Measurements from ENCODE around the gene MPPED1. TPM values are rescaled to one million over a fixed set of nuclear protein-coding genes. Genes with fewer than 3 reads are reported as not detected.

MPPED1 gene
- polyA plus RNA-seq (ENCODE audit: insufficient read length): 0.35 TPM

GRCh38 chr22:43411869-43412807 lies at the start of gene MPPED1:
MPPED1 (plus strand) TSS chr22:43412014; CDS start chr22:43424986, 12,972 bp downstream.
- DNase-seq (ENCODE audit: low read depth): no peak

GRCh38 chr22:43363315-43364168 lies 48.3 kb upstream of the MPPED1 start:
- DNase-seq (ENCODE audit: low read depth): no peak

- DNase-seq (ENCODE audit: low read depth): no peak
Measured at GRCh38 chr22:43364169-43364435, 47.7 kb upstream of the MPPED1 start.

GRCh38 chr22:43365715-43366440 lies 45.9 kb upstream of the MPPED1 start:
- no peak for DNase-seq (ENCODE audit: low read depth)

GRCh38 chr22:43370036-43370435 lies 41.8 kb upstream of the MPPED1 start:
- no peak for DNase-seq (ENCODE audit: low read depth)

GRCh38 chr22:43375951-43376455 lies 35.8 kb upstream of the MPPED1 start:
- DNase-seq (ENCODE audit: low read depth): no peak

- no peak for DNase-seq (ENCODE audit: low read depth)
Measured at GRCh38 chr22:43376765-43377547, 34.9 kb upstream of the MPPED1 start.

- DNase-seq (ENCODE audit: low read depth): no peak
Measured at GRCh38 chr22:43377548-43377895, 34.3 kb upstream of the MPPED1 start.

GRCh38 chr22:43377896-43378704 lies 33.7 kb upstream of the MPPED1 start:
- DNase-seq (ENCODE audit: low read depth): no peak

- DNase-seq (ENCODE audit: low read depth): no peak
Measured at GRCh38 chr22:43381693-43382092, 30.1 kb upstream of the MPPED1 start.

GRCh38 chr22:43384863-43385262 lies 27.0 kb upstream of the MPPED1 start:
- DNase-seq (ENCODE audit: low read depth): no peak

- peak; percentile 46 for DNase-seq (ENCODE audit: low read depth)
Measured at GRCh38 chr22:43385770-43386641, 25.8 kb upstream of the MPPED1 start.

GRCh38 chr22:43387815-43388214 lies 24.0 kb upstream of the MPPED1 start:
- DNase-seq (ENCODE audit: low read depth): no peak

- no peak for DNase-seq (ENCODE audit: low read depth)
Measured at GRCh38 chr22:43388420-43388851, 23.4 kb upstream of the MPPED1 start.

GRCh38 chr22:43389227-43389836 lies 22.5 kb upstream of the MPPED1 start:
- DNase-seq (ENCODE audit: low read depth): no peak

- no peak for DNase-seq (ENCODE audit: low read depth)
Measured at GRCh38 chr22:43390166-43390565, 21.6 kb upstream of the MPPED1 start.

- DNase-seq (ENCODE audit: low read depth): no peak
Measured at GRCh38 chr22:43390872-43391271, 20.9 kb upstream of the MPPED1 start.

GRCh38 chr22:43391306-43391705 lies 20.5 kb upstream of the MPPED1 start:
- no peak for DNase-seq (ENCODE audit: low read depth)
